Measurements from ENCODE around the gene TAF3.

TAF3 gene

DNA sequence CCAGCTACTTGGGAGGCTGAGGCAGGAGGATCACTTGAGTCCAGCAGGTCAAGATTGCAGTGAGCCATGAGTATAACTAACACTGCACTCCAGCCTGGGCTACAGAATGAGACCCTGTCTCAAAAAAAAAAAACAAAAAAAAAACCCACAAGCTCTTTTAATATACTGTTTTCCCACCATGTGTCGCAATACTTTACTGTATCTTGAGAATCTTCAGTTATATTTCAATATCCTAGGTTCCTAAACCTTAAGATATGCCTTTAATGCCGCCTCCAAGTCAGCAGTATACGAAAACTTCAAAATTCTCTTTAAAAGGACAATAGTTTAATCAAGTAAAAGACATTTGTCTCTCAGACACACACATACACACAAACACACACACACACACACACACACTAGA, 62.8 kb downstream of the TAF3 start:
- H3K4me3 Mint-ChIP-seq = no peak overlapping the region
- no peak overlapping the region for H3K27ac Mint-ChIP-seq
- H3K9me3 Mint-ChIP-seq = no peaks in the 10 kb centered on the region
- no peaks in the 10 kb centered on the region for H3K4me1 Mint-ChIP-seq (ENCODE audit: low read depth)
- H3K36me3 Mint-ChIP-seq (ENCODE audit: low read depth) = no peaks in the 10 kb centered on the region
- H3K27me3 Mint-ChIP-seq (ENCODE audit: low read depth) = no peaks in the 10 kb centered on the region

GRCh38 chr10:7886056-7886455, 67.8 kb downstream of the TAF3 start:
- H3K4me3 Mint-ChIP-seq = no peak overlapping the region
- H3K4me1 Mint-ChIP-seq (ENCODE audit: low read depth) = peaks cover 5% of the 10 kb centered on the region
- no peak overlapping the region for H3K27ac Mint-ChIP-seq
- H3K9me3 Mint-ChIP-seq = no peaks in the 10 kb centered on the region
- H3K27me3 Mint-ChIP-seq (ENCODE audit: low read depth) = no peaks in the 10 kb centered on the region
- H3K36me3 Mint-ChIP-seq (ENCODE audit: low read depth) = peaks cover 1% of the 10 kb centered on the region

DNA sequence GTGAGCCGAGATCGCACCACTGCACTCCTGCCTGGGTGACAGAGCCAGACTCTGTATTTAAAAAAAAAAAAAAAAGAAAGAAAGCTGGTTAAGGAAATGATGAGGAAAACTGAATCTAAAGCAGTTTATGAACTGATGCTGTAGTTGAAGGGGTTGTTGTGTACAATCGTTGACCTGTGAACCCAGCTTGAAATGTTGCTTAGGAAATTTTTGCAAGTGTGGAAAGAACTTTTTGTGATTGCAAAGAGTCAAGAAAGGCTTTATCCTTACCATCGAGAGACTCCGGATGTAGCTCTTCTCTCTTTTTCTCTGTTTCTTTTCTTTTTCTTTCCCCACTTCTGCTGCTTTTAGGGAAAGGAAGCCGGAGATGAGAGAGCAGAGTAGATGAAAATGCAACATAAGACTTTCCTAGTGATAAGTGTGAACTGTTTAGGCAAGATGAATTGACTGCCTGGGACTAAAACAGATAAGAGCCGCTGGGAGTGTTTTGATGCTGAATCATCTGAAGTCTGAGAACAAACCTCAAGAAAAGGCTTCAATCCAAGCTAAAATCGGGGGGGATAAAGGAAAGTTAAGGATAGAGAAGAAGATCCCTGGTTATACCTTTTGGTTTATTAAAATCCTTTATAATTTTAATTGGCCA, 69.0 kb downstream of the TAF3 start:
- Mint-ChIP-seq H3K36me3 (ENCODE audit: low read depth) (peaks cover 1% of the 10 kb centered on the region), H3K4me1 (ENCODE audit: low read depth) (peaks cover 5% of the 10 kb centered on the region), H3K27me3 (ENCODE audit: low read depth) (no peaks in the 10 kb centered on the region), H3K27ac (no peak overlapping the region), H3K4me3 (no peak overlapping the region), H3K9me3 (no peaks in the 10 kb centered on the region)

GRCh38 chr10:7889947-7890542, 71.7 kb downstream of the TAF3 start:
- Mint-ChIP-seq H3K27ac (no peak overlapping the region), H3K4me1 (ENCODE audit: low read depth) (peaks cover 5% of the 10 kb centered on the region), H3K4me3 (no peak overlapping the region), H3K36me3 (ENCODE audit: low read depth) (peaks cover 1% of the 10 kb centered on the region), H3K27me3 (ENCODE audit: low read depth) (no peaks in the 10 kb centered on the region), H3K9me3 (no peaks in the 10 kb centered on the region)

- Mint-ChIP-seq H3K4me3 (no peak overlapping the region), H3K9me3 (no peaks in the 10 kb centered on the region), H3K36me3 (ENCODE audit: low read depth) (peaks cover 1% of the 10 kb centered on the region), H3K27ac (no peak overlapping the region), H3K4me1 (ENCODE audit: low read depth) (peaks cover 5% of the 10 kb centered on the region), H3K27me3 (ENCODE audit: low read depth) (no peaks in the 10 kb centered on the region)
These were observed 72.5 kb downstream of the TAF3 start for GRCh38 chr10:7890781-7891180.

DNA sequence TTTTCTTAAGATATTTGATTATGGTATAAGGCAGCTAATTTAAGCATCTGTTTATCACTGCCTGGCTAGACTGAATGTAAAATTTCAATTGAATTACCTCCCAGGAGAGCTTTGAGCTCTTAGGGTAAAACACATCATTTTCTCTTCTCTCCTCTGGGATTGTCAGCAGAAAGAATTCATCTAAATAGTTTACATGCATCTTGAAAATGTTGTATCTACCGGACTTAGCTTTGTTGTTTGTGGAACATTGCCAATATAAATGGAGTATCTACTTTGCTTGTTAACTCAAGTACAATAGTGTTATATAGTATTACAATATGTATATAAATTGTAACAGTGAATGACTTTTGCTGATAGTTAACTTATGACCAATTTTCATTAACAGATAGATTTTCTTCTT, 73.3 kb downstream of the TAF3 start:
- H3K9me3 Mint-ChIP-seq = no peaks in the 10 kb centered on the region
- no peaks in the 10 kb centered on the region for H3K27me3 Mint-ChIP-seq (ENCODE audit: low read depth)
- no peak overlapping the region for H3K27ac Mint-ChIP-seq
- peaks cover 5% of the 10 kb centered on the region for H3K36me3 Mint-ChIP-seq (ENCODE audit: low read depth)
- no peak overlapping the region for H3K4me3 Mint-ChIP-seq
- peaks cover 5% of the 10 kb centered on the region for H3K4me1 Mint-ChIP-seq (ENCODE audit: low read depth)

GRCh38 chr10:7892146-7892545, 73.8 kb downstream of the TAF3 start:
- peaks cover 5% of the 10 kb centered on the region for H3K4me1 Mint-ChIP-seq (ENCODE audit: low read depth)
- H3K27ac Mint-ChIP-seq = no peak overlapping the region
- H3K4me3 Mint-ChIP-seq = no peak overlapping the region
- H3K9me3 Mint-ChIP-seq = no peaks in the 10 kb centered on the region
- H3K27me3 Mint-ChIP-seq (ENCODE audit: low read depth) = no peaks in the 10 kb centered on the region
- H3K36me3 Mint-ChIP-seq (ENCODE audit: low read depth) = peaks cover 9% of the 10 kb centered on the region

DNA sequence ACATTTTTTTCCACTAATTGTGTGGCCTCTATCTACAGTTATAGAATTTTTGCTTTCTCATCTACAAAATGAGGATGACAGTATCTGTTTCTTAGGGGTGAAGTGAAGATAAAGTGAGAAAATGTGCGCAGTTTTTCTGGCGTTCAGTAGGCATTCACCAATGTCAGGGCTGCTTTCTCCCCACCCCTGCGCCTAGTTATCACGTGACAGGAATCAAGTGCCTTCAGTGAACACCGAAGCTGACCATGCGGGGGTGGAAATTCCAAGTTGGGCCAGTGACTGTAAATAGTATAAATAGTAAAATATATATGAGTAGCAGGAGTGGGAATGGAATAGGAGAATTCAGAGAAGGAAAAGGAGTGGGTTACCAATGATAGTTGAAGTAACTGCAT, 77.4 kb downstream of the TAF3 start:
- Mint-ChIP-seq H3K4me1 (ENCODE audit: low read depth) (peaks cover 3% of the 10 kb centered on the region), H3K27me3 (ENCODE audit: low read depth) (no peaks in the 10 kb centered on the region), H3K4me3 (no peak overlapping the region), H3K36me3 (ENCODE audit: low read depth) (peaks cover 14% of the 10 kb centered on the region), H3K27ac (no peak overlapping the region), H3K9me3 (no peaks in the 10 kb centered on the region)

DNA sequence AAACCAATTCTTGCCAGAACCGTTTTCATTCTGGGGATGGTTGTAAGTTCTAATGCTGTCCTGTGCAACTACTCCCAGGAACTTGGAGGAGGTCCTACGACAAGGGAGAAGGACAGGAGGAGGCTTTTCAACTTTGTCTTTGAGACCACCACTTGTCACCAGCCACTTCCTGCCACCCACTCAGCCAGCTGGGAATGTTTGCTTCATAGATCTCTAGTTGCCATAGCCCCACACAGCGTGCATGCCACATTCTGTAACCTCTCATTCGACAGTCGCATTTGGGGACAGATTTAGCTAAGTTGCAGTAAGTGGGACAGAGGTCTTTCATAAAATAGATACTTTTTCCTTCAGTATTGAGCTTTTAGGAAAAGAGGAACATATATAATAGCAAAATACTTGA, 78.0 kb downstream of the TAF3 start:
- Mint-ChIP-seq H3K27ac (no peak overlapping the region), H3K36me3 (ENCODE audit: low read depth) (peaks cover 14% of the 10 kb centered on the region), H3K27me3 (ENCODE audit: low read depth) (no peaks in the 10 kb centered on the region), H3K4me1 (ENCODE audit: low read depth) (peaks cover 3% of the 10 kb centered on the region), H3K9me3 (no peaks in the 10 kb centered on the region), H3K4me3 (no peak overlapping the region)

- Mint-ChIP-seq H3K4me3 (no peak overlapping the region), H3K27me3 (ENCODE audit: low read depth) (no peaks in the 10 kb centered on the region), H3K4me1 (ENCODE audit: low read depth) (peaks cover 3% of the 10 kb centered on the region), H3K27ac (no peak overlapping the region), H3K9me3 (no peaks in the 10 kb centered on the region), H3K36me3 (ENCODE audit: low read depth) (peaks cover 13% of the 10 kb centered on the region)
These were observed 83.0 kb downstream of the TAF3 start for GRCh38 chr10:7901256-7901655.

- Mint-ChIP-seq H3K4me3 (no peak overlapping the region), H3K27ac (no peak overlapping the region), H3K9me3 (no peaks in the 10 kb centered on the region), H3K36me3 (ENCODE audit: low read depth) (peaks cover 5% of the 10 kb centered on the region), H3K4me1 (ENCODE audit: low read depth) (peaks cover 3% of the 10 kb centered on the region), H3K27me3 (ENCODE audit: low read depth) (no peaks in the 10 kb centered on the region)
These were observed 84.1 kb downstream of the TAF3 start for GRCh38 chr10:7902413-7902812.

- Mint-ChIP-seq H3K9me3 (no peaks in the 10 kb centered on the region), H3K4me1 (ENCODE audit: low read depth) (no peaks in the 10 kb centered on the region), H3K27me3 (ENCODE audit: low read depth) (no peaks in the 10 kb centered on the region), H3K27ac (no peak overlapping the region), H3K4me3 (no peak overlapping the region), H3K36me3 (ENCODE audit: low read depth) (peaks cover 2% of the 10 kb centered on the region)
These were observed 85.5 kb downstream of the TAF3 start for GRCh38 chr10:7903851-7904250.

- no peaks in the 10 kb centered on the region for H3K4me1 Mint-ChIP-seq (ENCODE audit: low read depth)
- H3K9me3 Mint-ChIP-seq = no peaks in the 10 kb centered on the region
- H3K4me3 Mint-ChIP-seq = no peak overlapping the region
- H3K27ac Mint-ChIP-seq = no peak overlapping the region
- H3K36me3 Mint-ChIP-seq (ENCODE audit: low read depth) = no peaks in the 10 kb centered on the region
- H3K27me3 Mint-ChIP-seq (ENCODE audit: low read depth) = no peaks in the 10 kb centered on the region
These were observed 87.8 kb downstream of the TAF3 start for GRCh38 chr10:7906128-7906527.

- Mint-ChIP-seq H3K4me3 (no peak overlapping the region), H3K27me3 (ENCODE audit: low read depth) (no peaks in the 10 kb centered on the region), H3K4me1 (ENCODE audit: low read depth) (peaks cover 2% of the 10 kb centered on the region), H3K27ac (no peak overlapping the region), H3K36me3 (ENCODE audit: low read depth) (no peaks in the 10 kb centered on the region), H3K9me3 (no peaks in the 10 kb centered on the region)
These were observed 90.4 kb downstream of the TAF3 start for GRCh38 chr10:7908541-7909210.

- peaks cover 2% of the 10 kb centered on the region for H3K4me1 Mint-ChIP-seq (ENCODE audit: low read depth)
- no peaks in the 10 kb centered on the region for H3K27me3 Mint-ChIP-seq (ENCODE audit: low read depth)
- H3K9me3 Mint-ChIP-seq = no peaks in the 10 kb centered on the region
- no peaks in the 10 kb centered on the region for H3K36me3 Mint-ChIP-seq (ENCODE audit: low read depth)
- H3K27ac Mint-ChIP-seq = peak overlapping the region; percentile 12
- no peak overlapping the region for H3K4me3 Mint-ChIP-seq
These were observed 95.0 kb downstream of the TAF3 start for GRCh38 chr10:7913126-7913872.
